Vagina (tissue), 2 donors: ENCODE measurements around the gene SHROOM2. TPM values are rescaled to one million over a fixed set of nuclear protein-coding genes. Genes with fewer than 3 reads are reported as not detected.

ENCODE experiments used
- DNase-seq, 2 donors: peaks; one replicate each; pipeline ENCODE4 v3.0.0-alpha.2; 2017; ENCODE audit errors: extremely low spot score in 2 of 2
- H3K27ac ChIP-seq: fragments of 200-600 bp; sonication (generic); one replicate; pipeline ENCODE4 v1.5.1; 2019
- H3K27me3 ChIP-seq: fragments of 200-600 bp; sonication (generic); one replicate; pipeline ENCODE4 v1.5.1; 2019
- H3K36me3 ChIP-seq, 2 donors: fragments of 200-600 bp; sonication (generic); one replicate each; pipeline ENCODE4 v1.5.1; 2017 to 2019
- H3K4me1 ChIP-seq: fragments of 200-600 bp; sonication (generic); one replicate; pipeline ENCODE4 v1.5.1; 2019
- H3K4me3 ChIP-seq, 2 donors: fragments of 200-600 bp; sonication (generic); 1 replicate in 1 of 2; 2 replicates in 1 of 2; pipeline ENCODE4 v1.5.1; 2016 to 2019
- H3K9me3 ChIP-seq: fragments of 200-600 bp; sonication (generic); one replicate; pipeline ENCODE4 v1.5.1; 2019
- POLR2A ChIP-seq, 2 donors: fragments of 450-650 bp; IDR thresholded peaks; one replicate each; pipeline ENCODE4 v1.6.1; 2017; ENCODE audit warnings: antibody characterized with exemption in 2 of 2, mild to moderate bottlenecking in 2 of 2, moderate library complexity in 2 of 2
- POLR2AphosphoS5 ChIP-seq, 2 donors: sonication (generic); formaldehyde crosslinking; IDR thresholded peaks; one replicate each; pipeline ENCODE4 v1.9.0; 2017; ENCODE audit warnings: antibody characterized with exemption in 2 of 2, mild to moderate bottlenecking in 2 of 2, low read depth in 1 of 2; ENCODE audit not compliant: insufficient read depth in 1 of 2
- intact Hi-C: fragments of 100-400 bp; cut with DNase I; formaldehyde crosslinking; loops from one replicate; pipeline ENCODE4 v1.15.1; 2023
- total RNA-seq: library from RNA; depleted of rRNA; stranded (reverse); fragments of >200 nt; gene quantifications from one replicate; pipeline ENCODE4 v1.2.3, GENCODE V29; 2016
- TF ChIP-seq, protein P1 (sequence below), 3 experiments: fragments of 450-650 bp in 2 of 3; fragments of 200-600 bp in 1 of 3; sonication (generic) in 1 of 3; IDR thresholded peaks; one replicate each; pipeline ENCODE4 v1.5.1; 2017 to 2019; ENCODE audit warnings: antibody characterized with exemption in 3 of 3, mild to moderate bottlenecking in 2 of 3, moderate library complexity in 2 of 3

SHROOM2 gene
- total RNA-seq, 1 donor from 2014 or later = 8.8 TPM

DNA sequence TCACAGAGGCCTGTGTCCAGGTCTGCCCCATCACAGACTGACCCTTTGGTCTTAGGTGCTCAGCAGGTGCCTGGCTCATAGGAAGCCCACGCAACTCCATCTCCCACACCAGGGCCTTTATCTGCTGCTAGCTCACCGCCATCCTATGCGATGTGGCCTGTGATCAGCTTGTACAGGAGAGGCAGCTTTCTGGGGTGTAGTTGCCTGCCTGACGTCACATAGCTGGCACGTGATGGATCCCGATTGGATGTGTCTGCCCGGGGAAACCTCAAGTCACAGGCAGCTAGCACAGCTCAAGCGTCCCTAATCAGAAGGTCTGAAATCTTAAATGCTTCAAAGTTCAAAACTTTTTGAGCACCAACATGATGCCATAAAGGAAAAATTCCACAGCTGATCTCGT, 139.8 kb downstream of the SHROOM2 start:
- DNase-seq = no peak
- TF ChIP-seq POLR2AphosphoS5 (IDR thresholded peaks at IDR 0.05; ENCODE audit: insufficient read depth in 1 of 2, low read depth in 1 of 2) = no peak
- TF ChIP-seq POLR2A (IDR thresholded peaks at IDR 0.05) = no peak
- TF ChIP-seq, protein P1, sequence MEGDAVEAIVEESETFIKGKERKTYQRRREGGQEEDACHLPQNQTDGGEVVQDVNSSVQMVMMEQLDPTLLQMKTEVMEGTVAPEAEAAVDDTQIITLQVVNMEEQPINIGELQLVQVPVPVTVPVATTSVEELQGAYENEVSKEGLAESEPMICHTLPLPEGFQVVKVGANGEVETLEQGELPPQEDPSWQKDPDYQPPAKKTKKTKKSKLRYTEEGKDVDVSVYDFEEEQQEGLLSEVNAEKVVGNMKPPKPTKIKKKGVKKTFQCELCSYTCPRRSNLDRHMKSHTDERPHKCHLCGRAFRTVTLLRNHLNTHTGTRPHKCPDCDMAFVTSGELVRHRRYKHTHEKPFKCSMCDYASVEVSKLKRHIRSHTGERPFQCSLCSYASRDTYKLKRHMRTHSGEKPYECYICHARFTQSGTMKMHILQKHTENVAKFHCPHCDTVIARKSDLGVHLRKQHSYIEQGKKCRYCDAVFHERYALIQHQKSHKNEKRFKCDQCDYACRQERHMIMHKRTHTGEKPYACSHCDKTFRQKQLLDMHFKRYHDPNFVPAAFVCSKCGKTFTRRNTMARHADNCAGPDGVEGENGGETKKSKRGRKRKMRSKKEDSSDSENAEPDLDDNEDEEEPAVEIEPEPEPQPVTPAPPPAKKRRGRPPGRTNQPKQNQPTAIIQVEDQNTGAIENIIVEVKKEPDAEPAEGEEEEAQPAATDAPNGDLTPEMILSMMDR (IDR thresholded peaks at IDR 0.05) = no peak
- Histone ChIP-seq H3K36me3 (no peaks in the 10 kb centered on the region), H3K9me3 (no peaks in the 10 kb centered on the region), H3K4me3 (no peak overlapping the region), H3K4me1 (no peaks in the 10 kb centered on the region), H3K27ac (no peak overlapping the region), H3K27me3 (no peaks in the 10 kb centered on the region)
- intact Hi-C loops = no loop called here

DNA sequence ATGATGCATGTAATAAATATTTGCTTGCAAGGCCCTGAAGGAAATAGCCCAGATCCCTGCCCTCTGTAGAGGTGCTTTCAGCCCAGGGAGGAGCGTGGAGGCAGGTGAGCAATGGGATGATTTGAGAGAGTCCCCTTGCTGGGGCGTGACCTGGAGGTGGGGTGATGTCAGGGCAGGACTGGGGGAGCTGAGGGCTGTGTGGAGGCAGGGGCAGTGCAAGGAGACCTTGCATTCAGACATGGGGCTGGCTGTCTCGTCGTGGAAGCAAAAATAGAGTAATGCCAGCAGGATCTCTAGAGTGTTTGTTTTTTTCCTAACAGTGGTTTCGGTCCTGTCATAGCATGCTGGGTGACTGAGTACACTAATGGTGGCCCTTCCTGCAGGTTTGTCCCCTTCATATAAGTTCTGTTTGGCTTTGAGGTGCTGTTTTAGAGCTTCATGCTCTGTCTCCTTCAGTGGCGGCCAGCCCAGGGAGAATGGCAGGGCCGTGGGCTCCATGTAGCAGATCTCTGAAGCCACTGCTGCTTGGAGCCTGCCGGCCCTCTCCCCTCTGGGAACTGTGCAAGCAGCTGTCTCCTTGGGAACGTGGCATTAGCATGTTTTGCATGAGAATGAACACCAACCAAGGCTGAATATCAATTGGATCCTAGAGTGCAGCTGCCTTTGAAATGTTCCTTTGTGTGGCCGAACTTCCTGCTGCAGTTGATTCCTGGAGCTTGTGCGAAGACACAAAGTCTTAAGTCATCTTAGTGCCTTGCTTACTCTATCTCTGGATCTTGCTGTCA, 141.7 kb downstream of the SHROOM2 start:
- H3K9me3 ChIP-seq = no peaks in the 10 kb centered on the region
- H3K4me1 ChIP-seq = no peaks in the 10 kb centered on the region
- no peaks in the 10 kb centered on the region for H3K27me3 ChIP-seq
- TF ChIP-seq, protein P1 (IDR thresholded peaks at IDR 0.05) = no peak
- TF ChIP-seq POLR2A (IDR thresholded peaks at IDR 0.05) (no peak), POLR2AphosphoS5 (IDR thresholded peaks at IDR 0.05; ENCODE audit: insufficient read depth in 1 of 2, low read depth in 1 of 2) (no peak)
- no peaks in the 10 kb centered on the region for H3K36me3 ChIP-seq
- intact Hi-C loops = no loop called here
- H3K27ac ChIP-seq = no peak overlapping the region
- no peak for DNase-seq
- no peak overlapping the region for H3K4me3 ChIP-seq

GRCh38 chrX:9935436-9935835, 149.2 kb downstream of the SHROOM2 start:
- intact Hi-C loops = no loop called here
- Histone ChIP-seq H3K9me3 (no peaks in the 10 kb centered on the region), H3K27me3 (no peaks in the 10 kb centered on the region), H3K4me1 (no peaks in the 10 kb centered on the region), H3K36me3 (no peaks in the 10 kb centered on the region), H3K4me3 (no peak overlapping the region), H3K27ac (no peak overlapping the region)
- TF ChIP-seq POLR2AphosphoS5 (IDR thresholded peaks at IDR 0.05; ENCODE audit: insufficient read depth in 1 of 2, low read depth in 1 of 2) (no peak), POLR2A (IDR thresholded peaks at IDR 0.05) (no peak)
- TF ChIP-seq, protein P1 (IDR thresholded peaks at IDR 0.05) = no peak
- no peak for DNase-seq

GRCh38 chrX:9937761-9938160, 151.5 kb downstream of the SHROOM2 start:
- H3K36me3 ChIP-seq = no peaks in the 10 kb centered on the region
- no peak for DNase-seq
- TF ChIP-seq, protein P1 (IDR thresholded peaks at IDR 0.05) = no peak
- TF ChIP-seq POLR2AphosphoS5 (IDR thresholded peaks at IDR 0.05; ENCODE audit: insufficient read depth in 1 of 2, low read depth in 1 of 2) (no peak), POLR2A (IDR thresholded peaks at IDR 0.05) (no peak)

GRCh38 chrX:9938516-9938915, 152.3 kb downstream of the SHROOM2 start:
- TF ChIP-seq POLR2A (IDR thresholded peaks at IDR 0.05) = no peak
- TF ChIP-seq, protein P1 (IDR thresholded peaks at IDR 0.05) = no peak
- TF ChIP-seq POLR2AphosphoS5 (IDR thresholded peaks at IDR 0.05; ENCODE audit: insufficient read depth in 1 of 2, low read depth in 1 of 2) = no peak
- no peak overlapping the region for H3K27ac ChIP-seq
- intact Hi-C loops = no loop called here
- no peak overlapping the region for H3K4me3 ChIP-seq
- H3K9me3 ChIP-seq = no peaks in the 10 kb centered on the region
- no peaks in the 10 kb centered on the region for H3K36me3 ChIP-seq
- no peak for DNase-seq
- H3K27me3 ChIP-seq = no peaks in the 10 kb centered on the region
- H3K4me1 ChIP-seq = no peaks in the 10 kb centered on the region

More at GRCh38 chrX:9937761-9938160, 151.5 kb downstream of the SHROOM2 start:
- no peaks in the 10 kb centered on the region for H3K9me3 ChIP-seq
- intact Hi-C loops = no loop called here
- no peaks in the 10 kb centered on the region for H3K4me1 ChIP-seq
- no peak overlapping the region for H3K27ac ChIP-seq
- H3K4me3 ChIP-seq = no peak overlapping the region
- no peaks in the 10 kb centered on the region for H3K27me3 ChIP-seq
